ENCODE results near the gene ENO4.

Gene ENO4

GRCh38 chr10:116873134-116873533 is 23.8 kb downstream of the ENO4 start:
- DNase-seq: no peak

GRCh38 chr10:116875897-116876296 is 26.6 kb downstream of the ENO4 start:
- no peak for DNase-seq

GRCh38 chr10:116877391-116877790 is 28.1 kb downstream of the ENO4 start:
- no peak for DNase-seq

GRCh38 chr10:116878123-116878522 is 28.8 kb downstream of the ENO4 start:
- no peak for DNase-seq

GRCh38 chr10:116879817-116880216 is 30.5 kb downstream of the ENO4 start:
- no peak for DNase-seq

GRCh38 chr10:116880716-116881482 is 31.6 kb downstream of the ENO4 start:
- no peak for DNase-seq

- no peak for DNase-seq
Observed at GRCh38 chr10:116882639-116883038, 33.3 kb downstream of the ENO4 start.

- no peak for DNase-seq
Observed at GRCh38 chr10:116886772-116887171, 37.5 kb downstream of the ENO4 start.

- DNase-seq: no peak
Observed at GRCh38 chr10:116888380-116889055, 39.2 kb downstream of the ENO4 start.

GRCh38 chr10:116889066-116889465 is 39.8 kb downstream of the ENO4 start:
- DNase-seq: no peak

- DNase-seq: no peak
Observed at GRCh38 chr10:116891208-116891607, 41.9 kb downstream of the ENO4 start.

- no peak for DNase-seq
Observed at GRCh38 chr10:116892907-116893685, 43.8 kb downstream of the ENO4 start.

- DNase-seq: no peak
Observed at GRCh38 chr10:116893686-116894037, 44.4 kb downstream of the ENO4 start.

GRCh38 chr10:116899626-116900025 is 50.3 kb downstream of the ENO4 start:
- no peak for DNase-seq

- no peak for DNase-seq
Observed at GRCh38 chr10:116905845-116906210, 56.5 kb downstream of the ENO4 start.

- DNase-seq: no peak
Observed at GRCh38 chr10:116907245-116907987, 58.1 kb downstream of the ENO4 start.

- DNase-seq: no peak
Observed at GRCh38 chr10:116909307-116909706, 60.0 kb downstream of the ENO4 start.

GRCh38 chr10:116910910-116911309 is 61.6 kb downstream of the ENO4 start:
- no peak for DNase-seq

GRCh38 chr10:116912162-116912561 is 62.9 kb downstream of the ENO4 start:
- DNase-seq: no peak

GRCh38 chr10:116913695-116914094 is 64.4 kb downstream of the ENO4 start:
- DNase-seq: no peak

- no peak for DNase-seq
Observed at GRCh38 chr10:116915340-116915739, 66.0 kb downstream of the ENO4 start.

GRCh38 chr10:116917481-116917880 is 68.2 kb downstream of the ENO4 start:
- DNase-seq: no peak

- DNase-seq: no peak
Observed at GRCh38 chr10:116918583-116918982, 69.3 kb downstream of the ENO4 start.

Data from activated naive CD4-positive, alpha-beta T cell (primary cell).